H1 (cell line): ENCODE measurements around the gene RNU5D-1. TPM values are rescaled to one million over a fixed set of nuclear protein-coding genes. Genes with fewer than 3 reads are reported as not detected.

Experiments used
- CTCF ChIA-PET: fragments of 300-600 bp; sonication (Branson Sonifier 250); formaldehyde crosslinking; loops from one replicate; lab custom pipeline; 2021; ENCODE audit not compliant: partially characterized antibody; lab: Charles Lee
- POLR2A ChIA-PET: fragments of 300-600 bp; sonication (Branson Sonifier 250); formaldehyde crosslinking; loops from one replicate; lab custom pipeline; 2021; ENCODE audit warnings: inconsistent platforms; ENCODE audit not compliant: partially characterized antibody; lab: Charles Lee
- DNase-seq, 2 experiments: peaks; one replicate each; pipeline versions ENCODE4 v3.0.0 to v3.0.0-alpha.2; 2010 to 2022; ENCODE audit warnings: low spot score in 2 of 2, low read depth in 1 of 2, mixed read lengths in 1 of 2
- FAIRE-seq: peaks from 2 replicates; lab custom pipeline; 2011; peaks lifted over from hg19 to GRCh38; lab: Jason Lieb, UNC
- H2AFZ ChIP-seq: 2 replicates; pipeline ENCODE4 v1.8.1; 2012; ENCODE audit warnings: low read length, inconsistent platforms
- H2AK5ac ChIP-seq: 2 replicates; pipeline ENCODE4 v1.6.1; 2013; ENCODE audit warnings: low read depth, low read length
- H2BK120ac ChIP-seq: replicated peaks from 2 replicates; pipeline ENCODE3; 2013; ENCODE audit warnings: low read depth, low read length, inconsistent platforms
- H2BK12ac ChIP-seq: 2 replicates; pipeline ENCODE4 v1.6.1; 2013; ENCODE audit warnings: low read depth, low read length
- H2BK15ac ChIP-seq: 2 replicates; pipeline ENCODE4 v1.6.1; 2013; ENCODE audit warnings: low read length
- H2BK20ac ChIP-seq: 2 replicates; pipeline ENCODE4 v1.6.1; 2013; ENCODE audit warnings: low read length
- H2BK5ac ChIP-seq: 2 replicates; pipeline ENCODE4 v1.6.1; 2013; ENCODE audit warnings: low read depth, low read length
- H3K14ac ChIP-seq: 2 replicates; pipeline ENCODE4 v1.6.1; 2013; ENCODE audit warnings: inconsistent platforms; ENCODE audit not compliant: insufficient read length
- H3K18ac ChIP-seq: 2 replicates; pipeline ENCODE4 v1.6.1; 2013; ENCODE audit warnings: low read length; ENCODE audit errors: extremely low read depth
- H3K23ac ChIP-seq: 2 replicates; pipeline ENCODE4 v1.6.1; 2013; ENCODE audit warnings: inconsistent platforms; ENCODE audit not compliant: insufficient read length
- H3K23me2 ChIP-seq: 2 replicates; pipeline ENCODE4 v1.6.1; 2013; ENCODE audit warnings: low read depth, low read length
- H3K27ac ChIP-seq: 2 replicates; pipeline ENCODE4 v1.6.1; 2011; ENCODE audit warnings: low read depth, low read length, inconsistent platforms
- H3K27me3 ChIP-seq, 4 experiments: replicated peaks in 1 of 4; 1 replicate in 1 of 4; 2 replicates in 3 of 4; pipeline versions ENCODE4 v1.6.1 to v1.8.1; 2011 to 2013; ENCODE audit warnings: low read length in 3 of 4, mild to moderate bottlenecking in 3 of 4, inconsistent platforms in 2 of 4, mixed read lengths in 2 of 4, moderate library complexity in 1 of 4; ENCODE audit not compliant: control insufficient read depth in 3 of 4, insufficient read depth in 3 of 4; ENCODE audit errors: extremely low read depth in 1 of 4
- H3K36me3 ChIP-seq, 4 experiments: 2 replicates each; pipeline versions ENCODE4 v1.6.1 to v1.8.1; 2011 to 2013; ENCODE audit warnings: mild to moderate bottlenecking in 4 of 4, low read length in 3 of 4, moderate library complexity in 2 of 4, control low read depth in 1 of 4, inconsistent platforms in 1 of 4; ENCODE audit not compliant: insufficient read depth in 4 of 4, control insufficient read depth in 2 of 4
- H3K4ac ChIP-seq: replicated peaks from 2 replicates; pipeline ENCODE3; 2013; ENCODE audit warnings: low read length, low read depth, mixed read lengths, inconsistent platforms; ENCODE audit not compliant: insufficient read length
- H3K4me1 ChIP-seq, 4 experiments: replicated peaks in 1 of 4; 1 replicate in 1 of 4; 2 replicates in 3 of 4; pipeline versions ENCODE4 v1.6.1 to v1.8.1; 2011 to 2013; ENCODE audit warnings: low read length in 3 of 4, inconsistent platforms in 2 of 4, mixed read lengths in 1 of 4; ENCODE audit not compliant: insufficient read depth in 4 of 4, control insufficient read depth in 3 of 4
- H3K4me2 ChIP-seq, 2 experiments: 2 replicates each; pipeline versions ENCODE4 v1.6.1 to v1.8.1; 2011 to 2013; ENCODE audit warnings: low read depth in 2 of 2, low read length in 2 of 2, control low read depth in 1 of 2, inconsistent platforms in 1 of 2, mild to moderate bottlenecking in 1 of 2; ENCODE audit not compliant: insufficient read depth in 1 of 2
- H3K4me3 ChIP-seq, 4 experiments: fragments of 200-600, 300-600 bp in 1 of 4; sonication (generic), shearing (Covaris generic), sonication (Bioruptor Twin) in 1 of 4; 2 replicates each; pipeline versions ENCODE4 v1.5.1 to v1.8.1; 2011 to 2016; ENCODE audit warnings: low read length in 4 of 4, low read depth in 3 of 4, control low read depth in 2 of 4, inconsistent platforms in 2 of 4, mild to moderate bottlenecking in 2 of 4, mixed read lengths in 1 of 4, moderate library complexity in 1 of 4; ENCODE audit not compliant: insufficient read depth in 2 of 4; ENCODE audit errors: extremely low read depth in 1 of 4
- H3K56ac ChIP-seq: replicated peaks from 2 replicates; pipeline ENCODE3; 2013; ENCODE audit warnings: low read depth, mild to moderate bottlenecking, mixed read lengths, low read length, inconsistent platforms; ENCODE audit not compliant: insufficient read length
- H3K79me1 ChIP-seq: 2 replicates; pipeline ENCODE4 v1.6.1; 2013; ENCODE audit warnings: low read depth, low read length, control low read depth
- H3K79me2 ChIP-seq, 2 experiments: 2 replicates each; pipeline versions ENCODE4 v1.6.1 to v1.8.1; 2012 to 2013; ENCODE audit warnings: low read length in 2 of 2, mild to moderate bottlenecking in 2 of 2, inconsistent platforms in 1 of 2; ENCODE audit not compliant: insufficient read depth in 2 of 2, control insufficient read depth in 1 of 2
- H3K9ac ChIP-seq, 4 experiments: replicated peaks in 1 of 4; 1 replicate in 1 of 4; 2 replicates in 3 of 4; pipeline versions ENCODE4 v1.6.1 to v1.8.1; 2011 to 2013; ENCODE audit warnings: low read depth in 3 of 4, low read length in 3 of 4, control low read depth in 2 of 4, mild to moderate bottlenecking in 2 of 4, moderate library complexity in 2 of 4, inconsistent platforms in 1 of 4; ENCODE audit errors: extremely low read depth in 1 of 4
- H3K9me3 ChIP-seq, 2 experiments: 2 replicates each; pipeline versions ENCODE4 v1.6.1 to v1.8.1; 2012 to 2013; ENCODE audit warnings: mild to moderate bottlenecking in 2 of 2, moderate library complexity in 2 of 2, control low read depth in 1 of 2, inconsistent platforms in 1 of 2, low read depth in 1 of 2, low read length in 1 of 2, mixed read lengths in 1 of 2; ENCODE audit not compliant: insufficient read depth in 2 of 2
- H4K20me1 ChIP-seq, 2 experiments: replicated peaks in 1 of 2; 2 replicates each; pipeline versions ENCODE3 to v1.8.1; 2011 to 2013; ENCODE audit warnings: inconsistent platforms in 2 of 2, low read length in 2 of 2, mild to moderate bottlenecking in 1 of 2; ENCODE audit not compliant: insufficient read depth in 2 of 2, control insufficient read depth in 1 of 2
- H4K5ac ChIP-seq: 2 replicates; pipeline ENCODE4 v1.6.1; 2013; ENCODE audit warnings: low read length, low read depth, mixed read lengths, inconsistent platforms; ENCODE audit not compliant: insufficient read length
- H4K8ac ChIP-seq: 2 replicates; pipeline ENCODE4 v1.8.0; 2013; ENCODE audit warnings: mild to moderate bottlenecking, moderate library complexity, low read length, inconsistent platforms; ENCODE audit not compliant: insufficient read depth; ENCODE audit errors: extremely low read depth
- H4K91ac ChIP-seq: replicated peaks from 2 replicates; pipeline ENCODE3; 2013; ENCODE audit warnings: low read length, mixed read lengths, inconsistent platforms; ENCODE audit not compliant: insufficient read length
- ASH2L ChIP-seq: fragments of 200-600, 300-600 bp; sonication (generic); IDR thresholded peaks from one replicate; pipeline ENCODE4 v1.7.1; 2017; ENCODE audit warnings: low read length
- ATF3 ChIP-seq: IDR thresholded peaks from 2 replicates; pipeline ENCODE4 v1.6.1; 2011; ENCODE audit warnings: low read depth, mild to moderate bottlenecking, low read length; ENCODE audit not compliant: insufficient read depth
- RBBP5 ChIP-seq: IDR thresholded peaks from 2 replicates; pipeline ENCODE4 v1.7.1; 2012; ENCODE audit warnings: low read depth, mild to moderate bottlenecking, inconsistent platforms, low read length, moderate library complexity, borderline replicate concordance
- RFX5 ChIP-seq: IDR thresholded peaks from 2 replicates; pipeline ENCODE4 v1.6.1; 2011; ENCODE audit warnings: low read depth, low read length, improper control_type of control experiment, borderline replicate concordance
- USF2 ChIP-seq: IDR thresholded peaks from 2 replicates; pipeline ENCODE4 v1.6.1; 2011; ENCODE audit warnings: low read length, improper control_type of control experiment
- WGBS, 2 experiments: shearing (Covaris generic) in 1 of 2; methylation state at CpG; one replicate each; pipeline versions ENCODE4 v1.1.6 to v1.1.7; 2013 to 2015; ENCODE audit warnings: low lambda C conversion rate in 2 of 2, mixed read lengths in 2 of 2, inconsistent platforms in 1 of 2, low coverage in 1 of 2, missing lambda C conversion rate in 1 of 2; ENCODE audit not compliant: insufficient replicate concordance in 2 of 2, insufficient coverage in 1 of 2, insufficient read length in 1 of 2; ENCODE audit errors: extremely low coverage in 1 of 2, missing lambda C conversion rate in 1 of 2; 5-methylcytosine and 5-hydroxymethylcytosine counted together
- polyA plus RNA-seq, 7 experiments: library from polyadenylated mRNA; depleted of rRNA in 3 of 7; stranded (reverse) in 5 of 7; unstranded in 2 of 7; fragments of >200 nt in 5 of 7; fragments of 200-250 nt in 2 of 7; gene quantifications; 1 replicate in 5 of 7; 2 replicates in 1 of 7; 4 replicates in 1 of 7; pipeline versions ENCODE4 v1.2.1 to v1.2.3, GENCODE V29; 2011 to 2013; ENCODE audit warnings: missing spikeins in 2 of 7, mixed read lengths in 2 of 7
- total RNA-seq: library from RNA; stranded (reverse); fragmentation: NEBNext Ultra II Directional; extraction: Animal tissue kit (Norgen Biotek cat#: 25700); gene quantifications from 2 replicates; pipeline ENCODE4 v1.2.1, GENCODE V29; 2021

The RNU5D-1 gene
- total and polyA plus RNA-seq, 2 of the 8 experiments (the other 6 are each of a cell fraction or from before 2014, with no cell fraction given), result under 0.01 TPM; not detected in 1

GRCh38 chr1:44705938-44706337, 25.0 kb downstream of the RNU5D-1 start:
- no peak overlapping the region for H3K9ac ChIP-seq
- CTCF ChIA-PET, result interaction anchor here (1.0 to 2.8 kb wide), 7 partner anchors 10 to 42 kb away, joined by 3 to 15 read pairs (median 5); partner anchors contain the start of gene RNU5D-1
- no peak overlapping the region for H2BK15ac ChIP-seq
- H3K4ac ChIP-seq, result no peak overlapping the region
- 89% methylated on average over 2 of the region's 2 CpGs; no CpG with 5 or more reads in 1 of the 2 experiments for WGBS, 2 experiments
- no peaks in the 10 kb centered on the region; a peak in 1 of 4 replicates for H3K9me3 ChIP-seq
- no peak overlapping the region for H4K91ac ChIP-seq
- no peak overlapping the region for H4K8ac ChIP-seq
- H4K5ac ChIP-seq, result no peak overlapping the region
- no peak overlapping the region for H3K4me3 ChIP-seq
- POLR2A ChIA-PET, result interaction anchor here (0.6 to 2.2 kb wide), 6 partner anchors 10 to 258 kb away, joined by 3 to 23 read pairs (median 3); no protein-coding TSS in a partner anchor
- peaks cover 0 to 5% (median 1%) of the 10 kb centered on the region in 4 experiments; a peak in 3 of 7 replicates for H3K4me1 ChIP-seq
- no peak overlapping the region for H3K23ac ChIP-seq
- no peak for TF ChIP-seq ATF3
- no peak for TF ChIP-seq RFX5
- no peak for TF ChIP-seq ASH2L
- TF ChIP-seq RBBP5, result no peak
- TF ChIP-seq USF2, result no peak
- TF ChIP-seq, all 59 proteins: peak for 0
- no peak overlapping the region for H2BK20ac ChIP-seq
- DNase-seq, result no peak
- no peak overlapping the region for H3K56ac ChIP-seq
- FAIRE-seq, result no peak
- H3K79me2 ChIP-seq, result no peaks in the 10 kb centered on the region
- H2AFZ ChIP-seq, result no peak overlapping the region
- no peak overlapping the region for H3K18ac ChIP-seq
- H3K23me2 ChIP-seq, result no peaks in the 10 kb centered on the region; the same call in 1 of the 2 replicates
- no peak overlapping the region for H2BK5ac ChIP-seq
- H3K36me3 ChIP-seq, result no peaks in the 10 kb centered on the region
- H2BK120ac ChIP-seq, result no peak overlapping the region
- H3K27me3 ChIP-seq, result peaks cover 0 to 4% (median 0%) of the 10 kb centered on the region in 4 experiments; a peak in 1 of 7 replicates
- no peaks in the 10 kb centered on the region for H3K79me1 ChIP-seq
- no peak overlapping the region for H3K27ac ChIP-seq
- no peaks in the 10 kb centered on the region for H4K20me1 ChIP-seq
- H3K14ac ChIP-seq, result no peak overlapping the region
- no peak overlapping the region for H2BK12ac ChIP-seq
- H2AK5ac ChIP-seq, result no peak overlapping the region
- H3K4me2 ChIP-seq, result no peak overlapping the region
